ENCODE measurements around the gene PLEKHA8. TPM values are rescaled to one million over a fixed set of nuclear protein-coding genes. Genes with fewer than 3 reads are reported as not detected.

The PLEKHA8 gene
- total and polyA plus RNA-seq, 10 of the 15 experiments (the other 5 are each of a cell fraction or from before 2014, with no cell fraction given), result 1.1 to 13.2 (median 5.7) TPM

- ATAC-seq (no peak), DNase-seq (ENCODE audit: low read depth, low spot score) (no peak), FAIRE-seq (no peak)
- no peak overlapping the region for H3K27ac ChIP-seq (ENCODE audit: control insufficient read depth, insufficient read depth)
- no peak overlapping the region for H2AFZ ChIP-seq (ENCODE audit: control insufficient read depth, low read depth, low read length)
- peaks cover 3% of the 10 kb centered on the region; the same call in 1 of the 2 replicates for H3K4me1 ChIP-seq (ENCODE audit: control insufficient read depth, insufficient read depth, low read length)
- ChIA-PET CTCF (no interaction called here), RAD21 (ENCODE audit: unreplicated experiment) (no interaction called here), SMC1A (ENCODE audit: uncharacterized antibody, unreplicated experiment) (no interaction called here), POLR2A (no interaction called here)
- H3K4me2 ChIP-seq (ENCODE audit: control insufficient read depth, insufficient read depth), result no peak overlapping the region
- TF ChIP-seq ATF2 (IDR thresholded peaks at IDR 0.05; ENCODE audit: low read length) (no peak), RELA (IDR thresholded peaks at IDR 0.05; ENCODE audit: borderline replicate concordance, partially characterized antibody) (no peak), BCL11A (IDR thresholded peaks at IDR 0.05; ENCODE audit: low read depth, low read length) (no peak), FOXM1 (IDR thresholded peaks at IDR 0.05; ENCODE audit: low read depth, low read length) (no peak), SUZ12 (IDR thresholded peaks at IDR 0.05; ENCODE audit: unreplicated experiment) (no peak), SP1 (IDR thresholded peaks at IDR 0.05; ENCODE audit: low read depth, low read length) (no peak), NFYB (IDR thresholded peaks at IDR 0.05; ENCODE audit: insufficient read depth, low read depth, low read length) (no peak), NBN (IDR thresholded peaks at IDR 0.05) (no peak), CEBPB (IDR thresholded peaks at IDR 0.05; ENCODE audit: borderline replicate concordance in 1 of 2, low read depth in 2 of 2, low read length in 2 of 2) (no peak), TCF3 (IDR thresholded peaks at IDR 0.05; ENCODE audit: borderline replicate concordance, insufficient read depth, low read depth, low read length) (no peak), EGR1 (IDR thresholded peaks at IDR 0.05; ENCODE audit: borderline replicate concordance in 1 of 2, low read depth in 2 of 2, low read length in 2 of 2) (no peak), WRNIP1 (IDR thresholded peaks at IDR 0.05; ENCODE audit: borderline replicate concordance, low read depth, low read length) (no peak), CBX3 (IDR thresholded peaks at IDR 0.05; ENCODE audit: borderline replicate concordance, low read depth) (no peak), CEBPZ (IDR thresholded peaks at IDR 0.05; ENCODE audit: low read depth, low read length) (no peak), NRF1 (conservative IDR thresholded peaks at IDR 0.05; ENCODE audit: low read depth, low read length) (no peak)
- H3K27me3 ChIP-seq (replicated peaks in 1 of 2; ENCODE audit: control insufficient read depth in 2 of 2, insufficient read depth in 2 of 2, low read length in 1 of 2), result peaks cover 0 to 3% of the 10 kb centered on the region in 2 experiments; a peak in 1 of 4 replicates
- H3K9me3 ChIP-seq (replicated peaks; ENCODE audit: control insufficient read depth, insufficient read depth, low read length), result no peaks in the 10 kb centered on the region; the same call in 2 of the 3 replicates
- no peaks in the 10 kb centered on the region for H3K36me3 ChIP-seq (ENCODE audit: control insufficient read depth in 2 of 2, insufficient read depth in 2 of 2, low read length in 1 of 2)
- H3K9ac ChIP-seq (ENCODE audit: control insufficient read depth, insufficient read depth, low read length), result no peak overlapping the region
- in situ Hi-C loops (cut with MboI) (no loop called here), intact Hi-C loops (cut with micrococcal nuclease; ENCODE audit: unreplicated experiment) (no loop called here)
- H4K20me1 ChIP-seq (ENCODE audit: control insufficient read depth, insufficient read depth), result no peaks in the 10 kb centered on the region
- H3K4me3 ChIP-seq, result no peak overlapping the region
- no TSS peak for BruUV-seq (replicated peaks)
- 57% methylated on average over 3 of the region's 3 CpGs for WGBS (ENCODE audit: insufficient coverage, insufficient replicate concordance, low lambda C conversion rate, missing lambda C conversion rate)
- no peaks in the 10 kb centered on the region for H3K79me2 ChIP-seq (ENCODE audit: control insufficient read depth, insufficient read depth, low read length)
These were observed 112.2 kb downstream of the PLEKHA8 start for GRCh38 chr7:30140456-30140855.
